GM10266 (cell line): Measurements from ENCODE around the gene PLPP7.

Experiments used
- DNase-seq: peaks from one replicate; pipeline ENCODE4 v3.0.0; 2012; ENCODE audit errors: extremely low spot score
- CTCF ChIP-seq: IDR thresholded peaks from 2 replicates; pipeline ENCODE4 v1.5.1; 2012; ENCODE audit warnings: mild to moderate bottlenecking, low read depth; ENCODE audit not compliant: control insufficient read depth, insufficient read depth; ENCODE audit errors: missing control alignments

The PLPP7 gene

GRCh38 chr9:131296906-131297500 lies 7.5 kb downstream of the PLPP7 start:
- DNase-seq = no peak
- TF ChIP-seq CTCF = no peak

DNA sequence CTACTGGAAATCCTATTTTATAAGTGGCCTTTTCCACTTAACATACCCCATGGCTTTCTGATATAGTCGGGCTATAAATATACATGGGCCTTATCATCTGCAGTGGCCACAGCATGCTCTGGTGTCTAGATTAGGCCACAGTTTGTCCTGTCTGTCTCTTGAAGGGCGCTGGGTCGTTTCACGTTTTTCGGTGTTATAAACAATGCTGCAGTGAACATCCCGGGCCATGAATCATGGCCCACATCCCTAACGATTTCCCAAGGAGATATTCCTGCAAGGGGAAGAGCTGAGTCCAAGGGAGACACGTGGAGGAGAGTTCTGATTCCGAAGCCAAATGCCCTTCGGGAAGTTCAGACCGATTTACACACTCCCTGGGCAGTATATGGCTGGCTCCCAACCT lies 8.4 kb downstream of the PLPP7 start:
- TF ChIP-seq CTCF = no peak
- DNase-seq = no peak

- DNase-seq = no peak
- no peak for TF ChIP-seq CTCF
These were observed 8.8 kb downstream of the PLPP7 start for GRCh38 chr9:131298341-131298740.

DNA sequence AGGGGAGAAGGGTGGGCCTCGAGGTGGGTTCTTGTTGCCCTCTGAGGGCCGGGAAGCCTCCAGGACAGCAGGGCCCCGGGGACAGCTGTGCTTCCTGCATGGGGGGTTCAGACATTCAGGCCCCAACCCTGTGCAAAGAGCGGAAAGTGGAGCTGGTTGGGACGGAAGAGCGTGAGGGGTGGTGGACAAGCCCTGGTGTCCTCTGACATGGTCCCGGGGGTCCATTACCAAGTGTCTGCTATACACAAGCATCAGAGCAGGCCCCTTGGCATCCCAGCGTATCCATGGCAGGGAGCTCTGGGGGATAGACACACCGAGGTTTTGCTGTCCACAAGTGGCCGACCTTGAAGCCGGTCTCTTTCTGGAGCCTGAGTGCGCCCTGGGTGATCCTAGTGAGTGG lies 9.3 kb downstream of the PLPP7 start:
- no peak for DNase-seq
- no peak for TF ChIP-seq CTCF

DNA sequence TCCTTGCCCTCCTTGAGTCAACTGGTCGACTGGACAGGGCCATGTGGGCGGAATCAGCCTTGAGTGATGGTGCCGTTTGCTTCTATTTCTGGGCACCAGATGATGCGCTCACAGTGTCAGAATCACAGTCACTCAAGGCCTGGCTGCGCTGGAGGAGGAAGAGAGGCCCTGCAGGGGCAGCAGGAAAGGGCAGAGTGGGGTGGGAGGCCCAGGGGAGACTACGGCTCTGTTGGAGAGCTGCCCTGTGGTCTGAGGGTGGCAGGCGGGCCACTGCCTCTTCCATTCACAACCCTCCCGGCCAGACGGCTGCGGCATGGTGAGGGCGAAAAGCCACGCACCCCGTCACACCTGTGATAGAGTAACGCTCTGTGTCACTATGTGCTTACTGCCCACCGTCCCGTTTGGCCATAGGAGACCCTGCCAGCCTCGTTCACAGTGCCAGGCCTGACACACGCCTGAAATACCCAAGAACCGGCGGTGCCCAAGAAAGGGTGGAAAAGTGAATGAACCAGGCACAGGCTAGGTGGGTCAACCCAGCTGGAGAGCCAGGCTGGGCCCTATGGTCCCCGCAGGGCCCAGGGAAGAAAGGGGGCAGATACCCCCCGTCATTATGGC lies 9.9 kb downstream of the PLPP7 start:
- DNase-seq = no peak
- no peak for TF ChIP-seq CTCF

DNA sequence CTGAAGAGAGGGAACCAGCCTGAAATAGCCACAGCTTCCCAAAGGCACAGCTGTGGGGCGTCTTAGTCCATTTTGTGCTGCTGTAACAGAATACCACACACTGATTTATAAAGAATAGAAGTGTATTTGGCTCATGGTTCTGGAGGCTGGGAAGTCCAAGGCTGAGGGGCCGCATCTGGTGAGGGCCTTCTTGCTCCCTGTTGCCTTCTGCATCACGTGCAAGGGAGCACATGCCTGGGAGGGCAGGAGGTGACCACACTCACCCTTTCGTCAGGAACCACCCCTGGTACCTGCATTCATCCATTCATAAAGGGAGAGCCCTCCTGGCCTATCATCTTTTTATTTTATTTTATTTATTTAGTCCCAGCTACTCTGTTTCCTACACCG lies 10.4 kb downstream of the PLPP7 start:
- TF ChIP-seq CTCF = no peak
- no peak for DNase-seq

DNA sequence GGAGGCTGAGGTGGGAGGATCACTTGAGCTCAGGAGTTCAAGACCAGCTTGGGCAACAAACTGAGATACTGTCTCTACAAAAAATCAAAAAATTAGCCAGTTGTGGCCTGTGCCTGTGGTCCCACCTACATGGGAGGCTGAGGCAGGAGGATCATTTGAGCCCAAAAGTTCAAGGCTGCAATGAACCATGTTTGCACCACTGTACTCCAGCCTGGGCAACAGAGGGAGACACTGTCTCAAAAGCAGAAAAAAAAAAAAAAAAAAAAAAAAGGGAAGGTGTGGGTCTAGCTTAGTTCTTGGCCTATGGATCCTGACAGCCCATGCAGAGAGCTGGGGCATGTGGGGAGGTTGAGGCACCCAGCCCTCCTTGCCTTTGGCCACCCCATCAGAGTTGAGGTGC lies 10.9 kb downstream of the PLPP7 start:
- no peak for DNase-seq

More for the DNA sequence above, 10.9 kb downstream of the PLPP7 start:
- TF ChIP-seq CTCF = no peak
